Measurements from ENCODE around the gene HOXC9. TPM values are rescaled to one million over a fixed set of nuclear protein-coding genes. Genes with fewer than 3 reads are reported as not detected.
A peak's percentile ranks its signal among the peaks of the same experiment; 100 is the strongest.

The HOXC9 gene
- polyA plus RNA-seq, 3 donors from 2014 or later, result not detected

- no peak for DNase-seq
- Mint-ChIP-seq H3K27me3 (ENCODE audit: low read depth in 3 of 3) (peaks cover 62 to 81% (median 76%) of the 10 kb centered on the region in 3 donors), H3K9me3 (peaks cover 0 to 10% (median 0%) of the 10 kb centered on the region in 6 donors), H3K4me3 (peak overlapping the region in 1 of 5 donors; percentile 9), H3K27ac (no peak overlapping the region), H3K36me3 (peaks cover 0 to 4% (median 3%) of the 10 kb centered on the region in 3 donors), H3K4me1 (peaks cover 41 to 52% of the 10 kb centered on the region in 2 donors)
Measured at GRCh38 chr12:53990311-53991076, 9.5 kb upstream of the HOXC9 start.

GRCh38 chr12:53991077-53991460 is 8.9 kb upstream of the HOXC9 start:
- H3K4me3 Mint-ChIP-seq, result no peak overlapping the region
- H3K27ac Mint-ChIP-seq, result no peak overlapping the region
- H3K27me3 Mint-ChIP-seq (ENCODE audit: low read depth in 3 of 3), result peaks cover 58 to 79% (median 74%) of the 10 kb centered on the region in 3 donors
- peaks cover 0 to 10% (median 0%) of the 10 kb centered on the region in 6 donors for H3K9me3 Mint-ChIP-seq
- peaks cover 43 to 52% of the 10 kb centered on the region in 2 donors for H3K4me1 Mint-ChIP-seq
- peaks cover 0 to 4% (median 3%) of the 10 kb centered on the region in 3 donors for H3K36me3 Mint-ChIP-seq
- DNase-seq, result no peak

- Mint-ChIP-seq H3K4me1 (peaks cover 41 to 53% of the 10 kb centered on the region in 2 donors), H3K27ac (no peak overlapping the region), H3K4me3 (no peak overlapping the region), H3K27me3 (ENCODE audit: low read depth in 3 of 3) (peaks cover 52 to 79% (median 70%) of the 10 kb centered on the region in 3 donors), H3K36me3 (peaks cover 0 to 4% (median 3%) of the 10 kb centered on the region in 3 donors), H3K9me3 (peaks cover 0 to 10% (median 0%) of the 10 kb centered on the region in 6 donors)
- DNase-seq, result no peak
Measured at GRCh38 chr12:53992377-53992889, 7.5 kb upstream of the HOXC9 start.

GRCh38 chr12:53993162-53994008 is 6.6 kb upstream of the HOXC9 start:
- Mint-ChIP-seq H3K27ac (no peak overlapping the region), H3K4me1 (peaks cover 42 to 57% of the 10 kb centered on the region in 2 donors), H3K27me3 (ENCODE audit: low read depth in 3 of 3) (peaks cover 57 to 83% (median 68%) of the 10 kb centered on the region in 3 donors), H3K36me3 (peaks cover 0 to 4% (median 0%) of the 10 kb centered on the region in 3 donors), H3K9me3 (peaks cover 0 to 10% (median 0%) of the 10 kb centered on the region in 6 donors), H3K4me3 (peak overlapping the region; percentile 18 to 66 (median 50))
- DNase-seq, result no peak

GRCh38 chr12:53994009-53994263 is 6.0 kb upstream of the HOXC9 start:
- H3K27me3 Mint-ChIP-seq (ENCODE audit: low read depth in 3 of 3), result peaks cover 57 to 83% (median 67%) of the 10 kb centered on the region in 3 donors
- H3K4me1 Mint-ChIP-seq, result peaks cover 41 to 55% of the 10 kb centered on the region in 2 donors
- peak overlapping the region; percentile 15 to 66 (median 50) for H3K4me3 Mint-ChIP-seq
- H3K27ac Mint-ChIP-seq, result no peak overlapping the region
- H3K36me3 Mint-ChIP-seq, result peaks cover 0 to 4% (median 0%) of the 10 kb centered on the region in 3 donors
- DNase-seq, result no peak
- H3K9me3 Mint-ChIP-seq, result peaks cover 0 to 10% (median 0%) of the 10 kb centered on the region in 6 donors

GRCh38 chr12:53994264-53995001 is 5.5 kb upstream of the HOXC9 start:
- Mint-ChIP-seq H3K4me3 (peak overlapping the region; percentile 77 to 86 (median 85)), H3K4me1 (peaks cover 36 to 50% of the 10 kb centered on the region in 2 donors), H3K9me3 (peaks cover 0 to 10% (median 0%) of the 10 kb centered on the region in 6 donors), H3K36me3 (peaks cover 0 to 4% (median 0%) of the 10 kb centered on the region in 3 donors), H3K27ac (no peak overlapping the region), H3K27me3 (ENCODE audit: low read depth in 3 of 3) (peaks cover 62 to 83% (median 65%) of the 10 kb centered on the region in 3 donors)
- DNase-seq, result no peak

GRCh38 chr12:53995002-53995377 is 5.0 kb upstream of the HOXC9 start:
- Mint-ChIP-seq H3K4me1 (peaks cover 35 to 44% of the 10 kb centered on the region in 2 donors), H3K36me3 (peaks cover 0 to 4% (median 0%) of the 10 kb centered on the region in 3 donors), H3K27ac (no peak overlapping the region), H3K9me3 (peaks cover 0 to 10% (median 0%) of the 10 kb centered on the region in 6 donors), H3K27me3 (ENCODE audit: low read depth in 3 of 3) (peaks cover 60 to 82% (median 67%) of the 10 kb centered on the region in 3 donors), H3K4me3 (peak overlapping the region; percentile 77 to 86 (median 85))
- DNase-seq, result no peak

GRCh38 chr12:53995378-53996239 is 4.4 kb upstream of the HOXC9 start:
- Mint-ChIP-seq H3K36me3 (peaks cover 0 to 4% (median 0%) of the 10 kb centered on the region in 3 donors), H3K27ac (peak overlapping the region in 2 of 6 donors; percentile 11 to 61), H3K9me3 (peaks cover 0 to 10% (median 0%) of the 10 kb centered on the region in 6 donors), H3K4me1 (peaks cover 37 to 38% of the 10 kb centered on the region in 2 donors), H3K27me3 (ENCODE audit: low read depth in 3 of 3) (peaks cover 60 to 79% (median 67%) of the 10 kb centered on the region in 3 donors), H3K4me3 (peak overlapping the region; percentile 77 to 86 (median 85))
- no peak for DNase-seq

GRCh38 chr12:53996240-53997203 is 3.4 kb upstream of the HOXC9 start:
- Mint-ChIP-seq H3K36me3 (peaks cover 0 to 4% (median 0%) of the 10 kb centered on the region in 3 donors), H3K4me1 (peaks cover 34 to 38% of the 10 kb centered on the region in 2 donors), H3K27ac (peak overlapping the region in 1 of 6 donors; percentile 17), H3K4me3 (peak overlapping the region; percentile 77 to 86 (median 85)), H3K27me3 (ENCODE audit: low read depth in 3 of 3) (peaks cover 68 to 76% (median 76%) of the 10 kb centered on the region in 3 donors), H3K9me3 (peaks cover 0 to 10% (median 0%) of the 10 kb centered on the region in 6 donors)
- DNase-seq, result no peak

- no peak for DNase-seq
- Mint-ChIP-seq H3K27me3 (ENCODE audit: low read depth in 3 of 3) (peaks cover 70 to 80% (median 74%) of the 10 kb centered on the region in 3 donors), H3K36me3 (peaks cover 0 to 4% (median 0%) of the 10 kb centered on the region in 3 donors), H3K4me3 (peak overlapping the region; percentile 53 to 71 (median 60)), H3K9me3 (peaks cover 0 to 5% (median 0%) of the 10 kb centered on the region in 6 donors), H3K4me1 (peaks cover 34 to 38% of the 10 kb centered on the region in 2 donors), H3K27ac (peak overlapping the region in 1 of 6 donors; percentile 42)
Measured at GRCh38 chr12:53997204-53998109, 2.5 kb upstream of the HOXC9 start.

Data from immature natural killer cell (primary cell).